ENCODE data around the gene ZNF3.

DNA sequence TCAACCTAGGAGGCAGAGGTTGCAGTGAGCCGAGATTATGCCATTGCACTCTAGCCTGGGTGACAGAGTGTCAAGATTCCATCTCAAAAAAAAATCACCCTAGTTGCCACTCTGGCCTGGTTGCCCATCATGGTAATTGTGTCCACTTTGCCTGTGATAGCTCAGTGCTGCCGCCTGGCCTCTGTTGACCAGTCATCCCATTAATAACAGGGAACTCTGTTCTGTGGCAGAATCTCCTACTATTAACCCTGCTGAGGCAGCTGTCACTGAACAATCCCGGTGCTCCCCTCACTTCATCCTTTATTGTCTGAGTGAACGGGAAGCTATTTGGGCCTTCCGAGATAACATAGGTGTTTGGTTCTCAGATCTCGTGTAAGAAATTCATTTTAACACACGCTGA is 14.6 kb downstream of the ZNF3 start:
- TF ChIP-seq YY1 (IDR thresholded peaks at IDR 0.05; ENCODE audit: insufficient read depth, insufficient read length): no peak
- no peak for TF ChIP-seq ZNF274 (IDR thresholded peaks at IDR 0.05; ENCODE audit: low read depth, low read length)

Measured in NT2/D1 (cell line).